Islet of Langerhans (tissue), 1 donor: ENCODE measurements around the gene LCE1A.

Experiments used
- FAIRE-seq: peaks from one replicate; lab custom pipeline; 2011; peaks lifted over from hg19 to GRCh38; lab: Jason Lieb, UNC

The LCE1A gene

DNA sequence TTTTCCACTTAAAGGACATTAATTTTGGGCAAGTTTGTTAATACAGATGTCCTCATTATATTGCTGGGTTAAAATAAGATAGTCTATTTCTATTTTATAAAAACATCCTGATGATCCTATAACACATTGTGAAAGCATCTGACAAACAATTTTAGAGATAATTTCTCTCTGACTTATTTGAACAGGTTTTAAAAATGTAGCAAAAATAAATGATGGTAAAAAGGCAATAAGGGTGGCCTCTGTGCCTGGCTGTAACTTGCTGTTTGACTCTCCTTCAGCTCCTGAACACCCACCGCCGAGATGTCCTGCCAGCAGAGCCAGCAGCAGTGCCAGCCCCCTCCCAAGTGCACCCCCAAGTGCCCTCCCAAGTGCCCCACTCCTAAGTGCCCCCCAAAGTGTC is at the start of gene LCE1A:
Gene LCE1A (plus strand): TSS at position 301 of the 400 bp plus-strand sequence. CDS start 0 bp downstream, at position 301.
- no peak for FAIRE-seq

- FAIRE-seq: no peak
These were observed 49.6 kb upstream of the LCE1A start for GRCh38 chr1:152777510-152778137.

GRCh38 chr1:152783095-152783494 is 44.2 kb upstream of the LCE1A start:
- FAIRE-seq: no peak

- no peak for FAIRE-seq
These were observed 41.2 kb upstream of the LCE1A start, which contains the start of gene LCE1E for GRCh38 chr1:152786077-152786476. Gene LCE1E, plus strand, starts transcription at chr1:152786257. Its CDS starts 1,043 bp downstream, at chr1:152787300.

- FAIRE-seq: no peak
These were observed 31.6 kb upstream of the LCE1A start for GRCh38 chr1:152795686-152796085.

GRCh38 chr1:152796421-152796820 is 30.9 kb upstream of the LCE1A start, which contains the start of gene LCE1D:
Gene LCE1D, plus strand, starts transcription at chr1:152796721. Its CDS starts 1,074 bp downstream, at chr1:152797795.
- FAIRE-seq: no peak

DNA sequence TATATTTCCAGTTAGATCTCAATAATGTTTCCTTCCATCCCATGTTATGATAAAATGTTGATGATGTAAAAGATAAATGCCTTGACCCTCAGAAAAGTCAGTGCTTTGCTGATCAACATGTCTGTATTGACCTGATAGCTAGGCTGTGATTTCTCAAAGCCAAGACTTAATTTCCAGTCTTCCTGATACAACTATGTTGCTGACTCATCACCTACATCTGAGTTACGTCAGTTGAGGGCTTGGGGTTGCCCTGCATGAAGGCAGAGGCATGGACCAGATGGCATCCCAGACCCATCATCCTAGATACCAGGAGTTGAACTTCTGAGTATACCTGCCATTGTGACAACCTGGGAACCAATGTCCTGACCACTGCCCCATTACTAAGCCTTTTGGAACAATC is 25.9 kb upstream of the LCE1A start:
- no peak for FAIRE-seq

DNA sequence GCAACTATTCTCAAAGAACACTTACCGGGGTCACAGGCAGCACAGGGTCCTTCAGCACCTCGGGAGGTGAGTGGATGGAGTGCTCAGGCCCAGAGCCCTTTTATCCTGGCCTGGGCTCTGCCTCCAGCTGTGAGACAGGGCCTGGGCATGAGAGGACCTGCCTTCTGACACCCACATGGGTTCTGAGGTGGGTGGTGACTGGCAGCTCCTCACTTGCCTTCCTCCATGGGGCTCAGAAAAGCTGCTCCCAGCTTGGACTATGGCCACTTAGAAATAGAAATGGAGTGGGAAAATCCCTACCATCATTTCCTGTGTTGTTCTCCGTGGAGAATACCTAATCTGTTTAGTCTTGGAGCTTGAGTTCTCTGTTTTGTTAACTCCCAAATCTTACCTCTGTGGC is 20.7 kb upstream of the LCE1A start, which contains the start of gene LCE1C:
Gene LCE1C (minus strand): TSS at position 76 of the 400 bp plus-strand sequence. CDS start 1,173 bp downstream, outside the sequence.
- FAIRE-seq: no peak

GRCh38 chr1:152811050-152811449 is 16.2 kb upstream of the LCE1A start:
- FAIRE-seq: no peak

- no peak for FAIRE-seq
These were observed 15.6 kb upstream of the LCE1A start, which contains the start of gene LCE1B for GRCh38 chr1:152811671-152812070. Gene LCE1B, plus strand, starts transcription at chr1:152811971. Its CDS starts 476 bp downstream, at chr1:152812447.

- no peak for FAIRE-seq
These were observed 10.0 kb upstream of the LCE1A start for GRCh38 chr1:152817309-152817708.

DNA sequence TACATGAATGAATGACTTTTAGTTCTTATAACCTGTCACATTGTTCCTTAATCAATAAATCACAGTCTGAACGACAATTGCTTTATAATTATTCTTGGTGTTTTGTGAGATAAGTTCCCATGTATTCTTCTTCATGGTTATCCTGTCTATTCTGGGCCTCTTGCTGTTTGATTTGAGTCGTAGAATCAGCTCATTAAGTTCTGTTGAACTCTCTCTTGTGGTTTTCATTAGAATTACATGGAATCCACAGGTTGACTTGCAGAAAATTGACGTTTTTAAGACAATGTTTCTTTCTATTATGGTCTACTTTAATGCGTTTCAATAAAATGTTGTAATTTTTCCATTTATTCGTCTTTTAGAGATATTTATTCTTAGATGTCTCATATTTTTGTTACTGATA is 4.0 kb upstream of the LCE1A start:
- no peak for FAIRE-seq

DNA sequence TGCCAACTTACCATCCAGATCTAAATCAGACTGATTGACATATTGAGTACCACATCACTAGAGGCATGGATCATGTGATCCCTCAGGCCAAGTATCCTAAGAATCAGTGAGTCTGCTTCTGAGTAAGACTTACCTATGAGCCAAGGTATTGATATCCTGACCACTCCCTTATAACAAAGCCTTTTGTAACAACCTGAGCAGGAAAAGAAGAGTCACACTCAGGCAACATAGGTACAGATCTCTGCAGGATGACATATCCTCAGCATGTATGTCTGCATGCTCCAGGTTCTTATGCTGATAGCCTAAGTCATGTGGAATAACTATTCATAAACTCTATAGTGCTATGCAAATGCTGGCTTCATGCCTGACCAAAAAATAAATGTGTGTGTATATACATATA is 2.3 kb upstream of the LCE1A start:
- FAIRE-seq: no peak

DNA sequence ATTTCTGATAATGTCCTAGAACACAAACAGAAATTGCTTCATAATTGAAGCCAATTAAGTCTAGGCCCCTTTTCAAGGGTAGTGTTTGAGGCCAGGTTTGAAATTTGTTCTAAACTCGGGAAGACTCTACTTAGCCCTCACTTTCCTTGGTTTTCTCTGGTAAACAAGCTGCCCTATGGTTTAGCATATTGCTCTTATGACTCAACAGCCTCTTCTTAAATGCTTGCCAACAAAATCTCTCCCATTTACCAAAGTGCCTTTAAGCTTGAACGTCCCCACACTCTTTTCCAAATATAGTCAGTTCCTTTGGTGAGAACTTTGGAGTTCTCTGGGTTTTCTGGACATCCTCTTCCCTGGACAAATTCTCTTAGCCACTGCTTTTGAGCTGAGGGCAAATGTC is 9.6 kb downstream of the LCE1A start:
- FAIRE-seq: no peak

GRCh38 chr1:152842556-152842955 is 15.3 kb downstream of the LCE1A start, which contains the start of gene LCE6A:
Gene LCE6A, plus strand, starts transcription at chr1:152842856. Its CDS starts 665 bp downstream, at chr1:152843521.
- no peak for FAIRE-seq

DNA sequence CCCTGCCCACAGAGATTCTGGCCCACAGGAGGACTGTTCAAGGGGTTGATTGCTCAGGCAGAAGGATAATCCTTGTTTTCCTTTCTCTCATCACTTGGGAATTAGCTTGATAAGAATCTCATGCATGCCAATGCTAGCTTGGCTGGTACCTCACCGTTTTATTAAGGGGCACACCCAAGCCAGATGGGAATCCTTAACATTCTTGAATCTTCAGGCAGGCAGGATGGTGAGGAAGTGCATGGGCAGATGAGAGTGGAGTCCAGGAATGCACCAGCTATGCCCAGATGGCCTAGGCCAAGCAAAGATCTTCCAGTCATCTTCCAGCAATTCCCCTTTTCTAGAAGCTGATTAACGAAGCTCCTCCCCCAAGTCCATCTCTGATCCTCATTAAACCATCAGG is 28.4 kb downstream of the LCE1A start:
- no peak for FAIRE-seq

DNA sequence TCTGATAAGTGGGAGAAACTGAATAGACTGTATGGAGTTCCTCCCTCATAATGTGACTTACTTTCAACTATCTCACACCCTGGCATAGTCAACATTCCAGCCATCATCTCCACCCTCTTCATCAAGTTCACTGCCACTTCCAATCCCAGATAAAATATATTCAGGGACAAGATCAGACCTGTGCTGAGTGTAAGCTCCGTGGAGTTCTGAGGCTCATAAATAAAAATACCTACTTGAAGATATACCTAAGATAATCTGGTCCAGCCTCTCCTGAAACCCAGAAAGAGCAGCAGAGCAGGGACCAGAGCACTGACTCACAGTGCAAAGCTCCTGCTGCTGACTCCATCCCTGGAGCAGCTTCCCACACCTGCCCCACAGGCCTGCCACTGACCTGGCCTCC is 30.8 kb downstream of the LCE1A start:
- FAIRE-seq: no peak

GRCh38 chr1:152859696-152860095 is 32.4 kb downstream of the LCE1A start, which contains the start of gene LCE7A:
Gene LCE7A, plus strand, starts transcription at chr1:152859996. Its CDS starts 702 bp downstream, at chr1:152860698.
- FAIRE-seq: no peak

- FAIRE-seq: no peak
These were observed 32.9 kb downstream of the LCE1A start for GRCh38 chr1:152860129-152860528.

GRCh38 chr1:152861374-152861773 is 34.1 kb downstream of the LCE1A start:
- FAIRE-seq: no peak

DNA sequence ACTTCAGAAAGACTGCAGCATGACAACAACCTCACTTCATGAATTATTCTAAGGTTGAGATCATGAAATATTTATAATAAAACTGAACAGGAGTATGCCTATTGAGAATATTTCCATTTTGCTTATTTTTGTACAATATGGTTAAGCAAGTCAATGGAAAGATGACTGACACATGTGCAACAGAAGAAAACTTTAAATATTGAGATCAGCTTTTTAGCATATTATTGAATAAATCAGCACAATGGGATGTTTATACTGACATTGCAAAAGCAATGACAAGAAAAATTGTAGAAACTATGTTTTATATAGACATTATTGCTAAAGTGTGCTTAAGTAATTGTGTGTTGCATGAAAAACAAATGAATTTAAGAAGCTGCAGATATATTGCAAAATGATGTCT is 37.2 kb downstream of the LCE1A start:
- no peak for FAIRE-seq

DNA sequence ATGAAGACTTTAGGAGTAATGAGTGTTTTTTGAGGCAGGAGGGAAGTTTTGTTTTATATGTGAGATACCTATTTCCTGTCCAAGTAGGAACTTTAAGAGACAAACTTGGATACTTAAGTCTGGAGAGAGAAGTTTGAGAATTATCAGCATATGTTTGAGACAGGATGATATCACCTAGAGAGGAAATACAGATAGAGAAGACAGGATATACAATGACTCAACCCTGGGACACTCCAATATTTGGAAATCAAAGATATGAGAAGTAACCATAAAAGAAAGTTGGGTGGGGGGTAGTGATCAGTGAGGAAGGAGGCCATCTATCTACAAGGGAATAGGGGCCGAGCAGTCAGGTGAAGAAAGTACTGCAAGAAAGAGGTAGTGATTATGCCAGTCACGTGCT is 39.0 kb downstream of the LCE1A start:
- no peak for FAIRE-seq

- no peak for FAIRE-seq
These were observed 42.6 kb downstream of the LCE1A start for GRCh38 chr1:152869808-152870419.
